Memory B cell (primary cell): ENCODE results near the gene PACSIN2.
A peak's percentile ranks its signal among the peaks of the same experiment; 100 is the strongest.

ENCODE experiments used
- ATAC-seq: fragments of 150-1000 bp; cut with Tn5 transposase; 2 replicates; pipeline ENCODE4 v1.10.0; 2021; ENCODE audit warnings: low read depth, mild to moderate bottlenecking, moderate library complexity
- DNase-seq, 2 donors: peaks; one replicate each; pipeline ENCODE4 v3.0.0; 2022; ENCODE audit warnings: low spot score in 2 of 2
- H3K27ac Mint-ChIP-seq: one replicate; pipeline ENCODE4 v1.8.0; 2022; ENCODE audit warnings: mild to moderate bottlenecking, moderate library complexity, mixed read lengths
- H3K27me3 Mint-ChIP-seq: one replicate; pipeline ENCODE4 v1.8.0; 2022; ENCODE audit warnings: mixed read lengths
- H3K36me3 Mint-ChIP-seq: one replicate; pipeline ENCODE4 v1.8.0; 2022; ENCODE audit warnings: mild to moderate bottlenecking, mixed read lengths
- H3K4me1 Mint-ChIP-seq: one replicate; pipeline ENCODE4 v1.8.0; 2022; ENCODE audit warnings: mixed read lengths
- H3K4me3 Mint-ChIP-seq: one replicate; pipeline ENCODE4 v1.8.0; 2022; ENCODE audit warnings: mild to moderate bottlenecking, moderate library complexity, mixed read lengths
- H3K9me3 Mint-ChIP-seq: one replicate; pipeline ENCODE4 v1.8.0; 2022; ENCODE audit warnings: mixed read lengths

Gene PACSIN2

DNA sequence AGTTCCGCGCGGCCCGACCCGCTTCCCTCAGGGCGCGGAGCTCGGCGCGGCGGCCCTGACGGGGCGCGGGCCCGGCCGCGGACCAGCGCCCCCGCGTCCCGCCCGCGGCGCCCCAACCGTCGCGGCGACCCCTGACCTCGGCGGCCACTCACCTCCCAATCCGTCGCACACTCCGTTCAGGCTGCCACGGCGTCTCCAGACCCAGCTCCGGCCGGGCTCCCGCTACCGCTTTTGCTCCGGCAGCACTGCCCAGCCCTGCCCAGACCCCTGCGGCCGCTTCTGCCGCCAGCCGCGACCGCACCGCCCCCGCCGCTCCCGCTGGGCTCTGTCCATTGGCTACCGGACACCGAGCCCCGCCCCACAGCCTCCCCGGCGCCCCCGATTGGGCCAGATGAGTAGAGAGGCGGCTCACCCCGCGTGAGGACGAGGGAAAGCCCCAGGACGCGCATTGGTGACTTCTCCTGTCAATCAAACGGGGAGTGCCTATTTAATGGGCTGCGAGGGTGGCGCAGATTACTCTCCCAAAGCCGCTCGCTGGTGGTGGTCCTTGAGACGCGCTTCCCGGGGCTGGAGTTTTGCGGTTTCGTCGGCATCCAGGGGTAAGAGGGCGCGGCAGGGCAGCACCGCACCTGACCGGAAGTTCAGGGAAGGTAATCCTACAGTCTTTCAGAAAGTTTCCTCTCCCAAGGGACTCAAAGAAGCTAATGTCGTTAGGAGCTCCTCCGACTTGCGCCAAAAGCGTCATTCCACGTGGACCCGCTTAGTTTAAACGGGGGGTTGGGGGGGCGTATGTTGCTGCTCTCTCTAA, at the start of gene PACSIN2:
PACSIN2 (minus strand) TSS at position 281 of the 808 bp plus-strand sequence. CDS start 103,069 bp downstream, outside the sequence.
- no peaks in the 10 kb centered on the region for H3K9me3 Mint-ChIP-seq
- peak; percentile 98 to 99 for DNase-seq
- ATAC-seq, result peak; percentile 96
- H3K36me3 Mint-ChIP-seq, result no peaks in the 10 kb centered on the region
- H3K27ac Mint-ChIP-seq, result peak within 1 kb of the TSS; percentile 96
- peaks cover 20% of the 10 kb centered on the region for H3K4me1 Mint-ChIP-seq
- H3K4me3 Mint-ChIP-seq, result peak within 1 kb of the TSS; percentile 99
- H3K27me3 Mint-ChIP-seq, result no peaks in the 10 kb centered on the region

GRCh38 chr22:43060183-43060582, 45.2 kb upstream of the PACSIN2 start:
- Mint-ChIP-seq H3K4me1 (no peaks in the 10 kb centered on the region), H3K9me3 (no peaks in the 10 kb centered on the region), H3K4me3 (no peak overlapping the region), H3K27me3 (no peaks in the 10 kb centered on the region), H3K27ac (no peak overlapping the region), H3K36me3 (peaks cover 12% of the 10 kb centered on the region)
- ATAC-seq (no peak), DNase-seq (peak; percentile 30 to 36)

- Mint-ChIP-seq H3K27ac (no peak overlapping the region), H3K36me3 (peaks cover 5% of the 10 kb centered on the region), H3K4me1 (no peaks in the 10 kb centered on the region), H3K27me3 (no peaks in the 10 kb centered on the region), H3K4me3 (no peak overlapping the region), H3K9me3 (no peaks in the 10 kb centered on the region)
- DNase-seq, result no peak
- no peak for ATAC-seq
Measured at GRCh38 chr22:43057641-43058040, 42.7 kb upstream of the PACSIN2 start.

DNA sequence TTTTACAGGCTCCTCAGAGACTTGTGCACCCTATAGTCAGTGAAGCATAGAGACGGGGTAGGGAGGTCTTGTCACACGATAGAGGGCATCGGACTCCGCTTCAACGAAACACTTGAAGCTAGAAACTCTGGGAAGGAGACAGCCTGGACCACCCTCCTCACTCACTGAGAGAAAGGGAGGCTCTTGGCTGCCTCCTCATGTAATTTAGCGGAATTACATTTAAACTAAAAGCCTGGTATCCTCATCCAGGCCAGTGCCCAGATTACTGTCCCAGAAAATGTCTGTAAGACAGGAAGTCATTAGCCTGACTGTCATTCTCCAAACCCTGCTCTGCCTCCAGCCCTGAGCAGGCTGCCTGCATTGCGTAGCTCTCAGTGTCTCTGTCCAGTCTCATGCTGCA, 38.2 kb upstream of the PACSIN2 start:
- no peak for DNase-seq
- Mint-ChIP-seq H3K27ac (no peak overlapping the region), H3K36me3 (peaks cover 3% of the 10 kb centered on the region), H3K27me3 (no peaks in the 10 kb centered on the region), H3K4me3 (no peak overlapping the region), H3K9me3 (no peaks in the 10 kb centered on the region), H3K4me1 (no peaks in the 10 kb centered on the region)
- no peak for ATAC-seq

GRCh38 chr22:43050995-43051394, 36.0 kb upstream of the PACSIN2 start:
- Mint-ChIP-seq H3K4me3 (no peak overlapping the region), H3K4me1 (no peaks in the 10 kb centered on the region), H3K27me3 (no peaks in the 10 kb centered on the region), H3K27ac (no peak overlapping the region), H3K36me3 (peaks cover 5% of the 10 kb centered on the region), H3K9me3 (no peaks in the 10 kb centered on the region)
- DNase-seq (no peak), ATAC-seq (no peak)

DNA sequence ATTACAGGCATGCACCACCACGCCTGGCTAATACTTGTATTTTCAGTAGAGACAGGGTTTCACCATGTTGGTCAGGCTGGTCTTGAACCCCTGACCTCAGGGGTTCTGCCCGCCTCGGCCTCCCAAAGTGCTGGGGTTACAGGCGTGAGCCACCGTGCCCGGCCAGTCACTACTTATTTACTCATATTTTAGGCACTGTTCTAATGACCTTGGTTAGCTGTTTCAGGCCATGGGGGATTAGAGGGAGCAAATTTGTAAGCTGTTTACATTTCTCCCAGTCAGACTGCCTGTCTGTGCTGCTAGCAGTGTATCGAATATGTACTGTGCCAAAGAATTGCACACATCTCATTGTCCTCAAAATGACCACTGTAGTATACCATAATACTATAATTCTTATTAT, 32.7 kb upstream of the PACSIN2 start:
- ATAC-seq, result no peak
- Mint-ChIP-seq H3K27ac (no peak overlapping the region), H3K9me3 (no peaks in the 10 kb centered on the region), H3K4me3 (no peak overlapping the region), H3K36me3 (peaks cover 5% of the 10 kb centered on the region), H3K27me3 (no peaks in the 10 kb centered on the region), H3K4me1 (no peaks in the 10 kb centered on the region)
- no peak for DNase-seq

DNA sequence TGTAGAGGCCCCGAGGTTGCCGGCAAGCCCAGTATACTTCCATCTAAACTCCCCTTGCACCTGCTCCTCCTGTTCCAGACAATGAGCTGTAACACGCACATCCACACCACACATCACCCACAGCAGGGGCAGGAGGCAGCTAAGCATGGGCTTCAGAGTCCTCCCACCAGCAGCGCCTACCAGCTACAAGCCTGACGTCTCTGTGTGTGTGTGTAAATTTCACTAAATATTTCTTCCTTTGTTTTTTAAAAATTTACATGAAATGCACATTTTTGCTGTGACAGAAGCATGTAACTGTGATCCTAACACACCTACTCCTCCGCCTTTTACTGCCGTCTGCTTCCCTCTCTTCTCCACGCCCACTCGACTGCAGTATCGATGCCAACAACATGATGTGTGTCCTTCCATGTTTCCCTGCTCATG, 29.4 kb upstream of the PACSIN2 start:
- no peak overlapping the region for H3K4me3 Mint-ChIP-seq
- no peak overlapping the region for H3K27ac Mint-ChIP-seq
- peaks cover 3% of the 10 kb centered on the region for H3K36me3 Mint-ChIP-seq
- H3K9me3 Mint-ChIP-seq, result no peaks in the 10 kb centered on the region
- no peak for ATAC-seq
- DNase-seq, result no peak
- no peaks in the 10 kb centered on the region for H3K4me1 Mint-ChIP-seq
- no peaks in the 10 kb centered on the region for H3K27me3 Mint-ChIP-seq

- ATAC-seq (no peak), DNase-seq (no peak)
- Mint-ChIP-seq H3K9me3 (no peaks in the 10 kb centered on the region), H3K27me3 (no peaks in the 10 kb centered on the region), H3K36me3 (peaks cover 3% of the 10 kb centered on the region), H3K27ac (no peak overlapping the region), H3K4me3 (no peak overlapping the region), H3K4me1 (no peaks in the 10 kb centered on the region)
Measured at GRCh38 chr22:43042101-43042780, 27.3 kb upstream of the PACSIN2 start.

DNA sequence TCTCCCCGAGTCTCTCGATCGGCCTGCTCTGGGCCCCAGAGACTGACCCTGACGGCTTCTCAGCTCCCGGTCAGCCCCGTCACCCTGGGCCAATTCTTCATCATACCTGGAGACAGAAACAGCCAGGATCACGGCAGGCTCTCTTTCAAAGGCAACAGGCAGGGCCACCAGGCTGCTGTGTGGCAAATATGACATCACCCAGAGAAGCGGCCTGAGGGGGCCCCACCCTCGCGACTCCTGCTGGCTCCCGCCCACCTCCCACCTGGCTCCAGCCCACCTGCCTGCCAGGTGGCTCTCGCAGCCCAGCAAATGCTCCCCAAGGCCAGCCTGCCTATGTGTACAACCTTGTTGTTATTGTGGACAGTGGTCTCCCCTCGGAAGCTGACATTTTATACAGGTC, 24.9 kb upstream of the PACSIN2 start:
- H3K4me3 Mint-ChIP-seq, result no peak overlapping the region
- H3K9me3 Mint-ChIP-seq, result no peaks in the 10 kb centered on the region
- H3K27ac Mint-ChIP-seq, result no peak overlapping the region
- H3K27me3 Mint-ChIP-seq, result no peaks in the 10 kb centered on the region
- DNase-seq (no peak), ATAC-seq (no peak)
- no peaks in the 10 kb centered on the region for H3K36me3 Mint-ChIP-seq
- no peaks in the 10 kb centered on the region for H3K4me1 Mint-ChIP-seq

GRCh38 chr22:43038325-43038724, 23.4 kb upstream of the PACSIN2 start:
- Mint-ChIP-seq H3K27ac (no peak overlapping the region), H3K4me3 (no peak overlapping the region)

GRCh38 chr22:43036282-43036829, 21.4 kb upstream of the PACSIN2 start:
- DNase-seq, result no peak
- H3K4me1 Mint-ChIP-seq, result peaks cover 3% of the 10 kb centered on the region

More at GRCh38 chr22:43038325-43038724, 23.4 kb upstream of the PACSIN2 start:
- H3K9me3 Mint-ChIP-seq, result no peaks in the 10 kb centered on the region
- DNase-seq, result no peak
- H3K36me3 Mint-ChIP-seq, result no peaks in the 10 kb centered on the region
- ATAC-seq, result no peak
- no peaks in the 10 kb centered on the region for H3K27me3 Mint-ChIP-seq
- H3K4me1 Mint-ChIP-seq, result peaks cover 3% of the 10 kb centered on the region

DNA sequence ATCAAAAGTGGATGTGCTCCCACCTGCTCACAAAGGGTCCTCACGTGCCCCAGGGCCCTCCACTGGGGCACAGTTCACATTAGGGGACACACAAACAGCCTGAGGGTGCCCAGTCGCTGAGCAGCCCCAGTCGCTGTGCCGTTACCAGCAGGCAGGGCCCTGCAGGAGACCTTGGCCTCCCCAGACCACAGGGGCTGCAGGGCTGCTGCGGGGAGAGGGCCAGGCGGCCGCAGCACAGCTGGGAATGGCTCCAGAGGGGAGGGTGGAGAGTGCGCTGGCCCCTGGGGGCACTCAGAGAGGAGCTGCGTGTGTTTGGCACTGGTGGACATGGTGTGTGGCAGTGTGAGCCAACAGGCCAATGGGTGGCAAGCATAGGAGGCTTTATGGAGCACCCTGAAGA, 20.3 kb upstream of the PACSIN2 start:
- DNase-seq (no peak), ATAC-seq (no peak)
- H3K27ac Mint-ChIP-seq, result no peak overlapping the region
- no peaks in the 10 kb centered on the region for H3K36me3 Mint-ChIP-seq
- peaks cover 6% of the 10 kb centered on the region for H3K27me3 Mint-ChIP-seq
- H3K9me3 Mint-ChIP-seq, result no peaks in the 10 kb centered on the region
- H3K4me1 Mint-ChIP-seq, result peaks cover 3% of the 10 kb centered on the region
- no peak overlapping the region for H3K4me3 Mint-ChIP-seq

More at GRCh38 chr22:43036282-43036829, 21.4 kb upstream of the PACSIN2 start:
- Mint-ChIP-seq H3K9me3 (no peaks in the 10 kb centered on the region), H3K4me3 (no peak overlapping the region), H3K27me3 (no peaks in the 10 kb centered on the region), H3K36me3 (no peaks in the 10 kb centered on the region), H3K27ac (no peak overlapping the region)
- ATAC-seq, result no peak

- ATAC-seq (no peak), DNase-seq (no peak)
- Mint-ChIP-seq H3K27me3 (peaks cover 6% of the 10 kb centered on the region), H3K4me3 (no peak overlapping the region), H3K27ac (no peak overlapping the region), H3K4me1 (peaks cover 3% of the 10 kb centered on the region), H3K36me3 (no peaks in the 10 kb centered on the region), H3K9me3 (no peaks in the 10 kb centered on the region)
Measured at GRCh38 chr22:43031617-43032016, 16.7 kb upstream of the PACSIN2 start.

GRCh38 chr22:43018615-43019014, 3.7 kb upstream of the PACSIN2 start:
- H3K9me3 Mint-ChIP-seq, result no peaks in the 10 kb centered on the region
- no peak overlapping the region for H3K4me3 Mint-ChIP-seq
- H3K27me3 Mint-ChIP-seq, result no peaks in the 10 kb centered on the region
- no peak for ATAC-seq
- peaks cover 12% of the 10 kb centered on the region for H3K4me1 Mint-ChIP-seq
- H3K27ac Mint-ChIP-seq, result no peak overlapping the region
- no peak for DNase-seq
- no peaks in the 10 kb centered on the region for H3K36me3 Mint-ChIP-seq
